Inflammatory macrophage treated with lipopolysaccharide for 1 hour (primary cell): ENCODE results near the gene PLA2G4F.

ENCODE experiments used
- DNase-seq, 2 donors: peaks; one replicate each; pipeline ENCODE4 v3.0.0-alpha.2; 2020 to 2022

The PLA2G4F gene

GRCh38 chr15:42163947-42164550, 7.6 kb upstream of the PLA2G4F start:
- no peak for DNase-seq

GRCh38 chr15:42163291-42163690, 6.9 kb upstream of the PLA2G4F start:
- DNase-seq = no peak

- no peak for DNase-seq
Measured at GRCh38 chr15:42160136-42160535, 3.7 kb upstream of the PLA2G4F start.

GRCh38 chr15:42159381-42160015, 3.1 kb upstream of the PLA2G4F start:
- no peak for DNase-seq

GRCh38 chr15:42158941-42159340, 2.5 kb upstream of the PLA2G4F start:
- no peak for DNase-seq

GRCh38 chr15:42157981-42158765, 1.7 kb upstream of the PLA2G4F start:
- peak; percentile 48 to 53 for DNase-seq

- no peak for DNase-seq
Measured at GRCh38 chr15:42157381-42157780, 945 bp upstream of the PLA2G4F start.

- no peak for DNase-seq
Measured at GRCh38 chr15:42155546-42156242, 742 bp downstream of the PLA2G4F start.

GRCh38 chr15:42154956-42155355, 1.5 kb downstream of the PLA2G4F start:
- no peak for DNase-seq

GRCh38 chr15:42154212-42154941, 2.1 kb downstream of the PLA2G4F start:
- no peak for DNase-seq

- DNase-seq = no peak
Measured at GRCh38 chr15:42153874-42154211, 2.6 kb downstream of the PLA2G4F start.

- no peak for DNase-seq
Measured at GRCh38 chr15:42152921-42153698, 3.3 kb downstream of the PLA2G4F start.

- DNase-seq = no peak
Measured at GRCh38 chr15:42152196-42152920, 4.1 kb downstream of the PLA2G4F start.

- DNase-seq = peak; percentile 13 to 22
Measured at GRCh38 chr15:42151736-42152135, 4.7 kb downstream of the PLA2G4F start.

- no peak for DNase-seq
Measured at GRCh38 chr15:42151141-42151561, 5.3 kb downstream of the PLA2G4F start.

GRCh38 chr15:42150219-42150970, 6.0 kb downstream of the PLA2G4F start:
- no peak for DNase-seq

- no peak for DNase-seq
Measured at GRCh38 chr15:42149493-42150218, 6.8 kb downstream of the PLA2G4F start.

- DNase-seq = no peak
Measured at GRCh38 chr15:42148808-42149492, 7.5 kb downstream of the PLA2G4F start.

- no peak for DNase-seq
Measured at GRCh38 chr15:42147431-42147735, 9.1 kb downstream of the PLA2G4F start.
